WTC11 (cell line): ENCODE data around the gene HAGHL.

Experiments used
- ARID4B ChIP-seq: sonication (generic); formaldehyde crosslinking; IDR thresholded peaks from 2 replicates; pipeline ENCODE4 v1.8.0; 2023; ENCODE audit warnings: missing genetic modification reagents, mild to moderate bottlenecking, borderline replicate concordance
- ATF1 ChIP-seq: sonication (generic); formaldehyde crosslinking; IDR thresholded peaks from 2 replicates; pipeline ENCODE4 v1.8.1; 2023; ENCODE audit warnings: mild to moderate bottlenecking, moderate library complexity, missing genetic modification reagents
- ESRRA ChIP-seq: sonication (generic); formaldehyde crosslinking; IDR thresholded peaks from 2 replicates; pipeline ENCODE4 v1.8.1; 2022; ENCODE audit warnings: mild to moderate bottlenecking, missing genetic modification reagents, borderline replicate concordance
- JUN ChIP-seq: sonication (generic); formaldehyde crosslinking; IDR thresholded peaks from 2 replicates; pipeline ENCODE4 v1.8.0; 2023; ENCODE audit warnings: mild to moderate bottlenecking, missing genetic modification reagents
- MAX ChIP-seq: sonication (generic); formaldehyde crosslinking; IDR thresholded peaks from 2 replicates; pipeline ENCODE4 v1.8.0; 2022; ENCODE audit warnings: mild to moderate bottlenecking, missing genetic modification reagents

GRCh38 chr16:733382-734207, 6.7 kb downstream of the HAGHL start:
- TF ChIP-seq ARID4B (CRISPR knock-in tag) (no peak), MAX (CRISPR knock-in tag) (no peak), ESRRA (CRISPR knock-in tag) (no peak), JUN (no peak), ATF1 (CRISPR knock-in tag) (no peak)
